Colonic mucosa (tissue), 4 donors: ENCODE data around the gene CNIH3. TPM values are rescaled to one million over a fixed set of nuclear protein-coding genes. Genes with fewer than 3 reads are reported as not detected.

Experiments
- DNase-seq: peaks from one replicate; pipeline ENCODE4 v3.0.0-alpha.2; 2020
- H3K27ac ChIP-seq: fragments of 200-600 bp; one replicate; pipeline ENCODE4 v1.8.0; 2021
- H3K27me3 ChIP-seq: fragments of 200-600 bp; one replicate; pipeline ENCODE4 v1.8.0; 2021
- H3K36me3 ChIP-seq: fragments of 200-600 bp; one replicate; pipeline ENCODE4 v1.8.0; 2021
- H3K4me1 ChIP-seq: fragments of 200-600 bp; one replicate; pipeline ENCODE4 v1.8.0; 2021; ENCODE audit warnings: mild to moderate bottlenecking
- H3K4me3 ChIP-seq: fragments of 200-600 bp; one replicate; pipeline ENCODE4 v1.8.0; 2021
- H3K9ac ChIP-seq, 2 donors: one replicate each; pipeline ENCODE4 v1.7.0; 2013; ENCODE audit warnings: control low read depth in 2 of 2, low read depth in 2 of 2, low read length in 2 of 2
- H3K9me3 ChIP-seq: fragments of 200-600 bp; one replicate; pipeline ENCODE4 v1.8.0; 2021
- CTCF ChIP-seq: fragments of 200-600 bp; IDR thresholded peaks from one replicate; pipeline ENCODE4 v1.8.0; 2022; ENCODE audit warnings: antibody characterized with exemption, mild to moderate bottlenecking
- intact Hi-C: fragments of 100-400 bp; cut with DNase I; formaldehyde crosslinking; loops from one replicate; pipeline ENCODE4 v1.14.1; 2022
- total RNA-seq, 2 donors: library from RNA; stranded (reverse); fragmentation: NEBNext Ultra II Directional in 1 of 2; extraction: Animal tissue kit (Norgen Biotek cat#: 25700) in 1 of 2; gene quantifications; one replicate each; pipeline ENCODE4 v1.2.1, GENCODE V29; 2021
- donor health status: healthy.
- donor health status: DM: no; HTN: no; CAD: no.
- donor health status: DM: no; HTN: no; CAD: no.

CNIH3 gene
- total RNA-seq, 2 donors from 2014 or later: 0.69 to 1.4 TPM

- Histone ChIP-seq H3K9me3 (no peaks in the 10 kb centered on the region), H3K4me3 (no peak overlapping the region), H3K36me3 (no peaks in the 10 kb centered on the region), H3K9ac (no peak overlapping the region), H3K27me3 (no peaks in the 10 kb centered on the region), H3K4me1 (no peaks in the 10 kb centered on the region), H3K27ac (no peak overlapping the region)
- intact Hi-C loops: no loop called here
- no peak for DNase-seq
- TF ChIP-seq CTCF: no peak
Measured at GRCh38 chr1:224779536-224779935, 163.4 kb downstream of the CNIH3 start.

DNA sequence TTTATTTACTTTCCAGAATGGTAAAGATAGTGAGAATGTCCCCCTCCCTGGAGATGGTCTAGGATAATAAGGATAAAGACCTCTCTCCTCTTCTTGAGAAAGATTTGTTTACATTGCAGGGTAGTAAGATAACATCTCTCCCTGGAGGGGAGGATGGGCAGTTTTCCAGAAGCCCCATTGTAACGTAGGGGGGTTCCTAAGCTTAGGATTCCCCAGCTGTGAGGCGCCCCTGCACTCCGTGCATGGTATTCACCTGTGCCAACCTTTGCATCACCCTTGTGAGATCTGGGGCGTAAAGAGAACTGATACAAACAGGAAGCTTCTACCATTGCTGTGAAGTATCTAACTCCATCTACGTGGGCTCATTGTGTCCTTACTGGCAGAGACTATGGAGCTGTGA lies 164.6 kb downstream of the CNIH3 start:
- intact Hi-C loops: no loop called here
- TF ChIP-seq CTCF: no peak

GRCh38 chr1:224781800-224782199 lies 165.7 kb downstream of the CNIH3 start:
- H3K4me3 ChIP-seq: no peak overlapping the region
- TF ChIP-seq CTCF: no peak
- no peak for DNase-seq
- no peaks in the 10 kb centered on the region for H3K27me3 ChIP-seq
- H3K9me3 ChIP-seq: no peaks in the 10 kb centered on the region
- intact Hi-C loops: no loop called here
- no peaks in the 10 kb centered on the region for H3K36me3 ChIP-seq
- H3K4me1 ChIP-seq: no peaks in the 10 kb centered on the region
- H3K27ac ChIP-seq: no peak overlapping the region
- no peak overlapping the region for H3K9ac ChIP-seq

More for the DNA sequence above, 164.6 kb downstream of the CNIH3 start:
- Histone ChIP-seq H3K27ac (no peak overlapping the region), H3K4me3 (no peak overlapping the region), H3K9ac (no peak overlapping the region), H3K27me3 (no peaks in the 10 kb centered on the region), H3K36me3 (no peaks in the 10 kb centered on the region), H3K4me1 (no peaks in the 10 kb centered on the region), H3K9me3 (no peaks in the 10 kb centered on the region)
- no peak for DNase-seq

- H3K4me3 ChIP-seq: no peak overlapping the region
- H3K4me1 ChIP-seq: no peaks in the 10 kb centered on the region
- H3K27me3 ChIP-seq: no peaks in the 10 kb centered on the region
- H3K9ac ChIP-seq: no peak overlapping the region
- H3K9me3 ChIP-seq: no peaks in the 10 kb centered on the region
- intact Hi-C loops: no loop called here
- H3K36me3 ChIP-seq: no peaks in the 10 kb centered on the region
- no peak overlapping the region for H3K27ac ChIP-seq
- no peak for TF ChIP-seq CTCF
- no peak for DNase-seq
Measured at GRCh38 chr1:224782281-224783000, 166.3 kb downstream of the CNIH3 start.

GRCh38 chr1:224783006-224783651 lies 167.0 kb downstream of the CNIH3 start:
- no peaks in the 10 kb centered on the region for H3K27me3 ChIP-seq
- no peak for TF ChIP-seq CTCF
- DNase-seq: no peak
- H3K27ac ChIP-seq: peak overlapping the region; percentile 19
- no peaks in the 10 kb centered on the region for H3K9me3 ChIP-seq
- no peak overlapping the region for H3K9ac ChIP-seq
- H3K4me1 ChIP-seq: no peaks in the 10 kb centered on the region
- no peaks in the 10 kb centered on the region for H3K36me3 ChIP-seq
- intact Hi-C loops: no loop called here
- no peak overlapping the region for H3K4me3 ChIP-seq
